ENCODE measurements around the gene PTPA. TPM values are rescaled to one million over a fixed set of nuclear protein-coding genes. Genes with fewer than 3 reads are reported as not detected.

The PTPA gene
- total RNA-seq, 5 donors from 2014 or later (not counting 1 experiment from before 2014, with no cell fraction given) = 51.3 to 71.5 (median 65.5) TPM

- POLR2A ChIA-PET = interaction anchor here in 1 of 2 donors (0.6 kb wide), 1 partner anchor 461 kb away, joined by 3 read pairs; no protein-coding TSS in a partner anchor
- no peaks in the 10 kb centered on the region for H3K9me3 Mint-ChIP-seq
- peaks cover 23 to 30% (median 28%) of the 10 kb centered on the region in 3 donors for H3K4me1 Mint-ChIP-seq
- Histone ChIP-seq H3K9me3 (no peaks in the 10 kb centered on the region), H3K4me1 (ENCODE audit: control insufficient read depth in 1 of 2, extremely low read depth in 1 of 2, insufficient read depth in 2 of 2, low read length in 2 of 2) (peaks cover 11 to 37% of the 10 kb centered on the region in 2 experiments), H3K27me3 (replicated peaks in 1 of 2; ENCODE audit: control insufficient read depth in 2 of 2, extremely low read depth in 1 of 2, insufficient read depth in 2 of 2, low read length in 1 of 2) (no peaks in the 10 kb centered on the region), H3K36me3 (ENCODE audit: control insufficient read depth in 2 of 2, extremely low read depth in 1 of 2, insufficient read depth in 1 of 2, low read length in 1 of 2) (peaks cover 9 to 42% of the 10 kb centered on the region in 2 donors), H3K4me3 (ENCODE audit: control insufficient read depth in 1 of 2, extremely low read depth in 1 of 2, low read length in 1 of 2) (no peak overlapping the region), H3K27ac (ENCODE audit: low read length) (no peak overlapping the region)
- ATAC-seq (replicated peaks in 1 of 4) (no peak), DNase-seq (no peak)
- 98% methylated on average over 9 of the region's 19 CpGs for WGBS (ENCODE audit: insufficient coverage)
- peaks cover 23% of the 10 kb centered on the region for H3K36me3 Mint-ChIP-seq
- H3K4me3 Mint-ChIP-seq = no peak overlapping the region
- CTCF ChIA-PET = interaction anchor here (0.5 to 1.7 kb wide), 3 partner anchors 16 to 488 kb away, joined by 4 to 13 read pairs (median 4); no protein-coding TSS in a partner anchor
- H3K27ac Mint-ChIP-seq = no peak overlapping the region
- no peaks in the 10 kb centered on the region for H3K27me3 Mint-ChIP-seq
These were observed 26.3 kb downstream of the PTPA start for GRCh38 chr9:129137292-129138143.

- no peaks in the 10 kb centered on the region for H3K9me3 Mint-ChIP-seq
- Histone ChIP-seq H3K4me3 (ENCODE audit: control insufficient read depth in 1 of 2, extremely low read depth in 1 of 2, low read length in 1 of 2) (no peak overlapping the region), H3K27me3 (replicated peaks in 1 of 2; ENCODE audit: control insufficient read depth in 2 of 2, extremely low read depth in 1 of 2, insufficient read depth in 2 of 2, low read length in 1 of 2) (no peaks in the 10 kb centered on the region), H3K9me3 (no peaks in the 10 kb centered on the region), H3K36me3 (ENCODE audit: control insufficient read depth in 2 of 2, extremely low read depth in 1 of 2, insufficient read depth in 1 of 2, low read length in 1 of 2) (peaks cover 5 to 45% of the 10 kb centered on the region in 2 donors), H3K4me1 (ENCODE audit: control insufficient read depth in 1 of 2, extremely low read depth in 1 of 2, insufficient read depth in 2 of 2, low read length in 2 of 2) (peaks cover 11 to 42% of the 10 kb centered on the region in 2 experiments), H3K27ac (ENCODE audit: low read length) (no peak overlapping the region)
- peaks cover 29 to 36% (median 34%) of the 10 kb centered on the region in 3 donors for H3K4me1 Mint-ChIP-seq
- DNase-seq (no peak), ATAC-seq (replicated peaks in 1 of 4) (no peak)
- POLR2A ChIA-PET = no interaction called here
- no peak overlapping the region for H3K27ac Mint-ChIP-seq
- CTCF ChIA-PET = interaction anchor here (0.5 to 1.7 kb wide), 2 partner anchors 486 to 487 kb away, joined by 4 to 13 read pairs; no protein-coding TSS in a partner anchor
- H3K27me3 Mint-ChIP-seq = no peaks in the 10 kb centered on the region
- H3K4me3 Mint-ChIP-seq = no peak overlapping the region
- 96% methylated on average over 7 of the region's 9 CpGs for WGBS (ENCODE audit: insufficient coverage)
- H3K36me3 Mint-ChIP-seq = peaks cover 27% of the 10 kb centered on the region
These were observed 26.9 kb downstream of the PTPA start for GRCh38 chr9:129138144-129138462.

DNA sequence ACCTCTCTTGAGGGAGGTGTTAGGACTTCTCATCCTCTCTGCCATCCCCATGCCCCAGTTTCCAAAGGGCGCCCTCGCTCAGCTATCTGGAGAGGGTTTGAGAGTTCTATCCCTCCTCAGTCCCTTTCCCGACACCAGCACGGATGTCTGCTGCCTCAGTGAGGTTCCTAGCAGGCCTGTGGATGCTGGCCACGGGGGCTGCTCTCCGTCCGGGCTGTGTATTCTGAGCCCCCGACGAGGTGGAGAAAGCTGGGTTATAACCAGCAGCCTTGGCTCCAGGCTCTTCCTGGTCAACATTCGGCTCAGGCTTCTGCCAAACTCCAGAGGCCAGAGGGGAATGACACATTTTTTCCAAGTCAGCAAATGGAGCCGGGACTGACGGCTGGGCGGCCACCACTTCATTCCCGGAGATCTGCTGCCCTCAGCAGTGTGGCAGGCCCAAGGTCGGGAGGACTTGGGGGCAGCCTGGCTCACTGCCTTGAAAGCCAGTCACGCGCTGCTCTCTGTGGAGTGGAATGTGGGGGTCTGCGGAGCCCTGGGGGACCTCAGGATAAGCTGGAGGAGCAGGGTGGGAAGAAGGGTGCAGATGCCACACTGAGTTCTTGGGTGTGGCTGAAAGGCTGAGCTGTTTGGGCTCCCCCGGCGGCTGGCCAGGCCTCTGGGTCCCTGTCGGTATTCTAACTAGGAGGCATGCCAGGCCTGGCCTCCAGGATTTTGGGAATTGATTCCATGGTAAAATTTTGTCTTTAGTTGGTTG lies 27.4 kb downstream of the PTPA start:
- Histone ChIP-seq H3K27ac (ENCODE audit: low read length) (peak overlapping the region; percentile 99), H3K4me3 (ENCODE audit: control insufficient read depth in 1 of 2, extremely low read depth in 1 of 2, low read length in 1 of 2) (peak overlapping the region in 1 of 2 donors; percentile 56), H3K9me3 (no peaks in the 10 kb centered on the region), H3K27me3 (replicated peaks in 1 of 2; ENCODE audit: control insufficient read depth in 2 of 2, extremely low read depth in 1 of 2, insufficient read depth in 2 of 2, low read length in 1 of 2) (no peaks in the 10 kb centered on the region), H3K36me3 (ENCODE audit: control insufficient read depth in 2 of 2, extremely low read depth in 1 of 2, insufficient read depth in 1 of 2, low read length in 1 of 2) (peaks cover 3 to 45% of the 10 kb centered on the region in 2 donors), H3K4me1 (ENCODE audit: control insufficient read depth in 1 of 2, extremely low read depth in 1 of 2, insufficient read depth in 2 of 2, low read length in 2 of 2) (peaks cover 11 to 48% of the 10 kb centered on the region in 2 experiments)
- Mint-ChIP-seq H3K9me3 (no peaks in the 10 kb centered on the region), H3K4me1 (peaks cover 29 to 37% (median 35%) of the 10 kb centered on the region in 3 donors), H3K27ac (peak overlapping the region; percentile 92 to 99), H3K4me3 (peak overlapping the region in 2 of 3 donors; percentile 80 to 90), H3K27me3 (no peaks in the 10 kb centered on the region), H3K36me3 (peaks cover 26% of the 10 kb centered on the region)
- peak in 3 of 4 experiments; percentile 1 to 10 (median 3) for ATAC-seq (replicated peaks in 1 of 4)
- no peak for DNase-seq
- ChIA-PET POLR2A (interaction anchor here in 1 of 2 donors (0.6 to 0.7 kb wide), 2 partner anchors 53 to 643 kb away, joined by 3 read pairs; no protein-coding TSS in a partner anchor), CTCF (interaction anchor here (0.5 to 1.7 kb wide), 8 partner anchors 12 to 645 kb away, joined by 3 to 13 read pairs (median 4); partner anchors contain the start of gene DOLPP1 (in 1 of the 2))
- 71% methylated on average over 15 of the region's 21 CpGs for WGBS (ENCODE audit: insufficient coverage)

GRCh38 chr9:129139233-129139992 lies 28.2 kb downstream of the PTPA start:
- Histone ChIP-seq H3K4me3 (ENCODE audit: control insufficient read depth in 1 of 2, extremely low read depth in 1 of 2, low read length in 1 of 2) (peak overlapping the region; percentile 56 to 82), H3K9me3 (no peaks in the 10 kb centered on the region), H3K27ac (ENCODE audit: low read length) (peak overlapping the region; percentile 99), H3K36me3 (ENCODE audit: control insufficient read depth in 2 of 2, extremely low read depth in 1 of 2, insufficient read depth in 1 of 2, low read length in 1 of 2) (peaks cover 8 to 51% of the 10 kb centered on the region in 2 donors), H3K27me3 (replicated peaks in 1 of 2; ENCODE audit: control insufficient read depth in 2 of 2, extremely low read depth in 1 of 2, insufficient read depth in 2 of 2, low read length in 1 of 2) (no peaks in the 10 kb centered on the region), H3K4me1 (ENCODE audit: control insufficient read depth in 1 of 2, extremely low read depth in 1 of 2, insufficient read depth in 2 of 2, low read length in 2 of 2) (peaks cover 11 to 51% of the 10 kb centered on the region in 2 experiments)
- POLR2A ChIA-PET = interaction anchor here in 1 of 2 donors (0.6 to 1.2 kb wide), 3 partner anchors 52 to 642 kb away, joined by 3 read pairs; partner anchors contain the start of gene NTMT1
- peak; percentile 63 to 71 (median 70) for ATAC-seq (replicated peaks in 1 of 4)
- Mint-ChIP-seq H3K4me3 (peak overlapping the region; percentile 80 to 90 (median 86)), H3K27ac (peak overlapping the region; percentile 92 to 99), H3K9me3 (no peaks in the 10 kb centered on the region), H3K36me3 (peaks cover 27% of the 10 kb centered on the region), H3K4me1 (peaks cover 29 to 41% (median 37%) of the 10 kb centered on the region in 3 donors), H3K27me3 (no peaks in the 10 kb centered on the region)
- CTCF ChIA-PET = interaction anchor here (0.5 to 2.0 kb wide), 16 partner anchors 8 to 1097 kb away, joined by 3 to 16 read pairs (median 4); partner anchors contain the start of genes DOLPP1 (in 1 of the 2), IER5L (in 1 of the 2) and NTMT1 (in 1 of the 2)
- DNase-seq = peak; percentile 44 to 90 (median 68)
- 7% methylated on average over 9 of the region's 13 CpGs for WGBS (ENCODE audit: insufficient coverage)

- no peaks in the 10 kb centered on the region for H3K9me3 ChIP-seq
- Mint-ChIP-seq H3K36me3 (peaks cover 24% of the 10 kb centered on the region), H3K4me3 (peak overlapping the region; percentile 80 to 90 (median 86)), H3K4me1 (peaks cover 29 to 41% (median 37%) of the 10 kb centered on the region in 3 donors), H3K9me3 (no peaks in the 10 kb centered on the region), H3K27ac (peak overlapping the region; percentile 92 to 99), H3K27me3 (no peaks in the 10 kb centered on the region)
- peaks cover 11 to 51% of the 10 kb centered on the region in 2 experiments for H3K4me1 ChIP-seq (ENCODE audit: control insufficient read depth in 1 of 2, extremely low read depth in 1 of 2, insufficient read depth in 2 of 2, low read length in 2 of 2)
- H3K36me3 ChIP-seq (ENCODE audit: control insufficient read depth in 2 of 2, extremely low read depth in 1 of 2, insufficient read depth in 1 of 2, low read length in 1 of 2) = peaks cover 8 to 49% of the 10 kb centered on the region in 2 donors
- ATAC-seq (replicated peaks in 1 of 4) = peak; percentile 86 to 89 (median 88)
- 0% methylated on average over 3 of the region's 11 CpGs for WGBS (ENCODE audit: insufficient coverage)
- peak; percentile 45 to 88 (median 64) for DNase-seq
- peak overlapping the region; percentile 56 to 82 for H3K4me3 ChIP-seq (ENCODE audit: control insufficient read depth in 1 of 2, extremely low read depth in 1 of 2, low read length in 1 of 2)
- H3K27me3 ChIP-seq (replicated peaks in 1 of 2; ENCODE audit: control insufficient read depth in 2 of 2, extremely low read depth in 1 of 2, insufficient read depth in 2 of 2, low read length in 1 of 2) = no peaks in the 10 kb centered on the region
- ChIA-PET CTCF (interaction anchor here (0.5 to 2.0 kb wide), 17 partner anchors 8 to 1096 kb away, joined by 3 to 16 read pairs (median 3); partner anchors contain the start of genes DOLPP1 (in 1 of the 2), ENDOG (in 1 of the 2), IER5L (in 1 of the 2) and NTMT1 (in 1 of the 2)), POLR2A (interaction anchor here (0.5 to 1.2 kb wide), 2 partner anchors 485 to 486 kb away, joined by 3 read pairs; partner anchors contain the start of gene NTMT1 (in 1 of the 2))
- peak overlapping the region; percentile 99 for H3K27ac ChIP-seq (ENCODE audit: low read length)
These were observed 28.8 kb downstream of the PTPA start for GRCh38 chr9:129139993-129140396.
